COR-L47 (cell line): Measurements from ENCODE around the gene FAM228A.

Experiments used
- DNase-seq: peaks from one replicate; lab custom pipeline; 2025; lab: John Stamatoyannopoulos, UW

The FAM228A gene

GRCh38 chr2:24225499-24226242, 50.8 kb downstream of the FAM228A start:
- DNase-seq = no peak

GRCh38 chr2:24228470-24228869, 53.6 kb downstream of the FAM228A start:
- DNase-seq = peak; percentile 15

GRCh38 chr2:24231461-24231881, 56.6 kb downstream of the FAM228A start:
- DNase-seq = no peak

GRCh38 chr2:24233321-24233720, 58.5 kb downstream of the FAM228A start:
- DNase-seq = no peak

- DNase-seq = no peak
Measured at GRCh38 chr2:24237313-24237712, 62.5 kb downstream of the FAM228A start.

GRCh38 chr2:24238158-24238557, 63.3 kb downstream of the FAM228A start:
- DNase-seq = peak; percentile 9

- no peak for DNase-seq
Measured at GRCh38 chr2:24239553-24239952, 64.7 kb downstream of the FAM228A start.
